HG03139 (cell line): ENCODE results near the gene TRH.
"Not testable (repeated sequence)": the region's sequence is repeated elsewhere in the genome, so short reads cannot be mapped to it uniquely, and the experiment has no call there.

Experiments used
- ATAC-seq: cut with Tn5 transposase; IDR thresholded peaks from one replicate; pipeline ENCODE4 v1.9.1; 2021; ENCODE audit not compliant: unreplicated experiment

TRH gene

DNA sequence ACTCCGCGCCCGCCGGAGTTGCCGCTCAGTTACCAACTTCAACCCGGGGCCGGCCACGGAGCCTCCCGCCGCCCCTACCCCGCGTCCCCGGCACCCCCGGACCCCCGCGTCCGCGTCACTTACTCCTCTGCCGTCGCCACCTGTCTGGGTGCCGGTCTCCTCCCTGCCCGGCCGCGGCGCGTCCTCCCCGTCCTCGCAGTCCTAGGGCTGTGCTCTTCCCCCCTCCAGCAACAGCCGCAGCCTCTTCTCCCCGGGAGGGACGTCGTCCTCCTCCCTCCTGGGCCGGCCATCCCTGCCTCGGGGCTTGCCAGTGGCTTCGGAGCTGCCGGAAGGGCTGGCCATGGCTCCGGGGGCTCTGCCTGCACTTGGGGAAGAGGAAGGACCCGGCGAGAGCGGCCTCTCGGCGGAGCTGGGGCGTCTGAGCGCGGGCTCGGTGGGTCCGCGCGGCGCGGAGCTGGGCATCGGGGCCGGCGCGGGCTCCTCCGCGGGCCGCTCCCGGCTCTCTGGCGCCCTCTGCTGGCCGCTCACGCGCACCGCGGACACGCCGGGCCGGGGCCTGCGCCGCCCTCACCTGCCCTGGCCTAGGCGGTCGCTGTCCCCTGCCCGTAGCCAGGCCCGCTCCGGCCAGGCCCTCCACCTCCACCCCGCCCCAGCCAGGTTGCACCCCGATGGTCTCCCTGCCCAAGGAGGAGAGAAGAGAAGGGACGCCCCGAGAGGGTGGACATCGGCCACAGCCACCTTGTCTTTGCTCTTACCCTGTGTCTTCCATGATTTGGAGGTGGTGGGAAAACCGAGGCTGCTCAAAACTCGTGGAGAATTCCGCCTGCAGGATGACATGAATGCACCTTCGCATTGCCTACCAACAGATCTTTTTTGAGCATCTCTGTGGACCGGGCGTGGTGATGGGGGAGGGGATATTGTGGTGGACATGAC, 28.4 kb downstream of the TRH start:
- not testable (repeated sequence) for ATAC-seq

DNA sequence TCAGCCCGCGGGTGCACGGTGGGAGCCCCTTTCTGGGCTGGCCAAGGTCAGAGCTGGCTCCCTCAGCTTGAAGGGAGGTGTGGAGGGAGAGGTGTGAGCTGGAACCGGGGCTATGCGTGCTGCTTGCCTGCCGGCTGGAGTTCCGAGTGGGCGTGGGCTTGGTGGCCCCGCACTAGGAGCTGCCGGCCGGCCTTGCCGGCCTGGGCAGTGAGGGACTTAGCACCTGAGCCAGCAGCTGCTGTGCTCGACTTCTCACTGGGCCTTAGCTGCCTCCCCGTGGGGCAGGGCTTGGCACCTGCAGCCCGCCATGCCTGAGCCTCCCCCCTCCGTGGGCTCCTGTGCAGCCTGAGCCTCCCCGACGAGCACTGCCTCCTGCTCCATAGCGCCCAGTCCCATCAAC, 36.0 kb downstream of the TRH start:
- ATAC-seq, result no peak

DNA sequence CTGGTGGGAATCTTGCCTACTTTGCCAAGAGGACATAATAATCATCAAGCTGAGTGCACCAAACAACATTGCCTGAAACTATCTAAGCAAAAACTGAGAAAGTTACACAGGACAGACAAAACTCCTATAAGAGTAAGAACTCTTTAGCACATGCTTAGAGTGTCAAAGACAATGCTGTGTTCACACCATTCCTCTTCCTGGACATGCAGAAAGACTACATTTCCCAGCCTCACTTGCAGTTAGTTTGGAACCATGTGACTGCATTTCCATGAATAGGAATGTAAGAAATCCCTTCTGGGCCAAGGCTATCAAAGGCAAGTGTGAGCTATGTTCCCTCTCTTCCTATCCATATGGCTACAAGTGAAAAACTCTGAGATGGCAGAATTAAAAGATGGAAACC, 37.6 kb downstream of the TRH start:
- not testable (repeated sequence) for ATAC-seq

DNA sequence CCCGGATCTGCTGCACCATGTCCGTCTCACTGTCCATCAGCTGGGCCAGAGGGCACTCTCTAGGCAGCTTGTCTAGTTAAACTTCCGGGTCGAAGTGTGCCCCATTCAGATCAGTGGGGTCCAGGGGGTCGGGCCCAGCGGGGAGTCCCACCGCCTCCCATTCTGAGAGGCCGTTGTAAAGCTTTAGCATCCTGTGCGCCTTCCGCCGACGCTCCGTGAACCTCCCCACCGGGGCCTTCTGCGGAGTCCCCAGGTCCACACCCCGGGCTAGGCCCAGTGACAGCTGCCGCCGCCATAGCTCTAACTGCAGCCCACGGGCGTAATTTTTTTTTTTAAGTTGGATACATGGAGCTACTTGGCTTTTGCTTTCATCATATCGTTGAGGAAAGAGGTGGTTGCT, 38.7 kb downstream of the TRH start:
- ATAC-seq, result not testable (repeated sequence)

GRCh38 chr3:130014526-130014925, 40.0 kb downstream of the TRH start:
- ATAC-seq, result no peak

- ATAC-seq, result not testable (repeated sequence)
Measured at GRCh38 chr3:130017661-130018060, 43.1 kb downstream of the TRH start.

DNA sequence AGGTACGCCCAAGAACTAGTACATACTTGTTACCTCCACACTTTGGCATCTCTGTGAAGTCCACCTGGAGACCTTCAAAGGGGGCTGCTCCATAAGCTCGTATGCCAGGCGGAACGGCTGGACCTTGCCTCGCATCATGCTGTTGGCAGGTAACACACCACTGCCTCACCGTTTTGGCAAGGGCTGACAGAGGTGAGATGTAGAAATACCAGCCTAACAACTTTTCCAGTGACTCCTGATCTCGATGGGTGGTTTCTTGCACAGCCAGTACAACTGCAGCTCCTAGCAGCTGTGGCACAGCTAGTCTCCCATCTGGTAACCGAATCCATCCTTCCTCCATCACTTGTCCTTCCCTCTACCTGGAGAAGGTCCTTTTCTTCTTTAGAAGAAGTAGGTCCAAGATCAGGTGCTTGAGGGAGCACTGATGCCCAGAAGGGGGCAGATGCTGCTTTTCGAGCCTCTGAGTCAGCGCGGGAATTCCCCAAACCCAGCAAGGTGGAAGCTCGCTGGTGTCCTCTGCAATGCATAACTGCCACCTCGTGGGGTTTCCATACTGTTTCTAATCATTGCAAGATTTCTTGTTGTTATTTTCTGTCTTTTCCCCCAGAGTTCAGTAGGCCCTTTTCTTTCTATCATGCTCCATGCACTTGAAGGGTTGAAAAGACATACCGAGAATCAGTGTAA, 51.8 kb downstream of the TRH start:
- not testable (repeated sequence) for ATAC-seq

DNA sequence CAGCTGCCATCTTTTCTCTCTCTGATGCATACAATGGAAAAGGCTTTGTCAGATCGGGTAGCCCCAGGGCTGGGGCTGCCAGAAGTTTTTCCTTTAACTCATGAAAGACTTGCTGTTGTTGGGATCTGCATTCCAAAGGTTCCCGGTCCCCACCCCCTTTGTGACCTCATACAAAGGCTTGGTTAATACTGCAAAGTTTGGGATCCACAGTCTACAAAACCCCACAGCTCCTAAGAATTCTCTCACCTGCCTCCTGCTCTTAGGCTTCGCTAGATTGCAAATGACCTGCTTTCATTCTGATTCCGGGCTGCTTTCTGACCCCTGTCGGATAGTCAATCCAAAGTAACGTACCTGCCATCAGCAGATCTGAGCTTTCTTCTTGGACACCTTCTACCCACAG, 52.9 kb downstream of the TRH start:
- not testable (repeated sequence) for ATAC-seq
